Muscle of back (tissue), 13 donors: ENCODE data around the gene ANKRD13B. TPM values are rescaled to one million over a fixed set of nuclear protein-coding genes. Genes with fewer than 3 reads are reported as not detected.
"Not testable (repeated sequence)": the region's sequence is repeated elsewhere in the genome, so short reads cannot be mapped to it uniquely, and the experiment has no call there.

Experiments used
- DNase-seq, 3 donors: peaks; one replicate each; pipeline versions ENCODE4 v3.0.0 to v3.0.0-alpha.2; 2013
- long read RNA-seq, 9 donors: transcript quantifications; one replicate each; lab custom pipeline, GENCODE V29; 2026
- polyA plus RNA-seq, 10 donors: library from polyadenylated mRNA; unstranded; fragments of 120-200 nt; gene quantifications; one replicate each; pipeline ENCODE4 v1.2.1, GENCODE V29; 2013; ENCODE audit not compliant: insufficient read length in 10 of 10

The ANKRD13B gene
- polyA plus RNA-seq = 10 to 100 TPM in 8 of 10 donors, 1 to 10 TPM in 2; 8.2 to 15.8 (median 11.8) TPM
- long read RNA-seq, donor 1 = 0 reads
- long read RNA-seq, donor 2 = 0 reads
- long read RNA-seq, donor 3 = 0 reads
- long read RNA-seq, donor 4, partial matches to known transcripts = 14 of 14 reads
- long read RNA-seq, donor 4, other reads (novel, unspliced or antisense) = 0 of 14 reads
- long read RNA-seq, donor 5, partial matches to known transcripts = 0 of 2 reads
- long read RNA-seq, donor 5, other reads (novel, unspliced or antisense) = 0 of 2 reads
- long read RNA-seq, donor 6 = 0 reads
- long read RNA-seq, donor 7, partial matches to known transcripts = 0 of 1 reads
- long read RNA-seq, donor 7, other reads (novel, unspliced or antisense) = 0 of 1 reads
- long read RNA-seq, donor 8, partial matches to known transcripts = 0 of 1 reads
- long read RNA-seq, donor 8, other reads (novel, unspliced or antisense) = 0 of 1 reads
- long read RNA-seq, donor 9 = 0 reads

DNA sequence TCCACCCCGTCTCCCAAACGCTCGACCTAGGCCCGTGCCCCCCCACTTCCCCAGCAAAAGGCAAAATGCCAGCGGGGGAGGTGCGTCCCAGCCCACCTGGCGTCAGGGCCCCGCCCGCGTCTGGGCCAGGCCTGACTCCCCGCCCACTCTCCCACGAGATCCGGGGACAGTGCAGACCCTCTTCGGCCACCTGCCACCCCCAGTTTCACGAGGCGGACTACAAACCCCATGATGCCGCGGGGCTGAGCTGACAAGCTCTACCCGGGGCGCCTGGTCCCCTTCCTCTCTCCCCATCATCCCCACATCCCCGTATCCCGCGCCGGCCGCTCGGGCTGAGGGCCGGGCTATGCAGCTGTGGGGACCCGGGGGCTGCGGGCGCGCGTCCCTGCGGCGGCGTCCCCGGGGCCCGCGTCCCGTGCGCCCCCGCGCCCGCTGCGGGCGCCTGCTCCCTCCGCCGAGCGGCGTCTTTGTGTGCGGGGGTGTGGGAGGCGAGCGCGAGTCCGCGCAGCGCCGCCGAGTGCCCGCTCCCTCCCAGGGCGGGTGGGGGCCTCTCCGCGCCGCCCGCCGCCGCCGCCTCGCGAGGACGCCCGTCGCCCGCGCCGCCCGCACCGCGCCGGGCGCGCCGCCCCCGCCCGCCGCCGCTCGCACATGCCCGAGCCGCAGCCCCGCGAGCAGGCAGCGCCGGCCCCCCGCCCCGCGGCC lies at the start of gene ANKRD13B:
Gene ANKRD13B (plus strand): TSS at position 283 of the 702 bp plus-strand sequence. CDS start 490 bp downstream, outside the sequence.
- peak in 1 of 3 donors; percentile 73 for DNase-seq

- DNase-seq = no peak
Measured at GRCh38 chr17:29544066-29544465, 48.9 kb upstream of the ANKRD13B start.

DNA sequence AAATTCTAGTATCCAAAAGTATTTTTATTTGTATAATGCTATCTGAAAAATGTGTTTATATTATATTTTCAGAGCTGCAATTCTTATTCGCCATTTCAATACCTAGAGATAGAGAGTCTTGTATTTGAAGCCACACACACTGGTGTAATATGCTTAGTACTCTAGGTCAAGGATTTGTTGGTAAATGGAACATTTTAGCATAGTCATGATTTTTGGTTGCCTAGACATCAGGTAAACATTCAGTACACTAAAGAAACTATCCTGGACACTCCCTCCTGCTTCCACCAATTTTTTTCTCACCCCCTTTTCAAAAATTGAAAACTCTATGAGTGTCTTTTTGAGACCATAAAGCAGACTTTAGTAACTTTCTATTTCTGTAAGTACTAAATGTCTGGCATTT lies 46.8 kb upstream of the ANKRD13B start:
- no peak for DNase-seq

DNA sequence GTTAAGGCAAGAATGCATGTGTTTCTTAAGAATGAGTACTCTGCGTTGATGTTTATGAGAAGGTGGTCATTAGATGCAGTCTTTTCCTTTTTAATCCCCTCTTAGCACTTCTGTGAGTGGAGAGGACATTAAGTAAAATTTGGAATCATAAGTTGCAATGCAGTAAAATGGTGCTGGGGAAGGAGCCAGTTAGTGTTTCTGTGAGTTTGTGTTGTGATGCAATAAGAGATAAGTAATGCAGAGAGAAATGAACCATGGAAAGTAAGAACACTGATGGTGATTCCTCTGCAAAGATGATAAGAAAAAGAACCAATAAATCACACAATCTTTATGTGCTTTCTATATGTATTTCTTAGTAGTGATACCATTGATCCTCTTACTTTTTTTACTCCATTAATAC lies 46.1 kb upstream of the ANKRD13B start:
- DNase-seq = no peak

DNA sequence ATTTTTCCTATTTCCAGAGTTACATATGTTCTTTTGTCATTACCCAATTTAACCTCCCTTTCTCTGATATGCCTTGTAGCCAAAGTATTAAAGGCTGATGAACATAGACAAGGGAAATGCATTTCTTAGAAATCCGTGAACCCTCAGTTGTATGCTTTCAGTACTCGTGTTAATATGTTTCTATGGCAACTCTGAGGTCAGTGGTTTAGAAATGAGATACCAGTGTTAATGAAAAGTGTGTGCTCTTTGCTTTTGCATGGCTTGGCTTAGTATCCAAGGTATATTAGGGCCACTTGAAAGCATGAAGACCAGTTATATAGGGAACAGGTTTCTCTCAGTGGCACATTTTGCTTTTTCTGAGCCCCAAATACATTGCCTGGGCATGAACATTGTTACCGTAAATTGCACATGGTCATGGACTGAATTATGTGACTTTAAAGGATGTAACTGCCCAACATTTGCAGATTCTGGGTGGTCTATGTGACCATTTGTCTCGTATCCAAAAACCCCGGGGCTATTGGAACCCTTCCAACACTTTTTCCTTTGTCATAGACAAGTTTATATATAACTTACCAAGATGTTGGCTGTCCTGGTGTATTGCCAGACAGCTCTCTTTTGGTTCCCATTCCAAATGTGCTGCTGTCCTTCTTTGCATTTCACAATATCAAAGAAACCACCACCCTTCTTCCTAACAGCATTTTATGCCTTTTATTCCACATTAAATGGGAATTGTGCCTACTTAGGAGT lies 43.6 kb upstream of the ANKRD13B start:
- DNase-seq = peak in 1 of 3 donors; percentile 49

GRCh38 chr17:29555840-29556239 lies 37.1 kb upstream of the ANKRD13B start:
- DNase-seq = no peak

GRCh38 chr17:29557085-29557738 lies 35.7 kb upstream of the ANKRD13B start:
- DNase-seq = no peak

DNA sequence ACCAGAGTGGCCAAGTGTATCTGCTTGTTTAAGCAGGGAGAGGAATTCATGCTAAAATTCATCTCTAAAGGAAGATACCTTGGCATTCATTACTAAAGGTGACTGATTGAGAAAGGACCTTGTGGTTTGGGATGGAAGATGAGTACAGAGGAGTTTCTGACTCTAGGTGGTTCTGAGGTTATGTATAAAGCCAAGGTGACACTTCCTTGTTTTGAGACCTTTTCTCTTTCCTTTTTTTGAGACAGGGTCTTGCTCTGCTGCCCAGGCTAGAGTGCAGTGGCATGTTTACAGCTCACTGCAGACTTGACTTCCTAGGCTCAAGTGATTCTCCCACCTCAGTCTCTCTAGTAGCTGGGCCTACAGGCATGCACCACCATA lies 35.2 kb upstream of the ANKRD13B start:
- DNase-seq = no peak

DNA sequence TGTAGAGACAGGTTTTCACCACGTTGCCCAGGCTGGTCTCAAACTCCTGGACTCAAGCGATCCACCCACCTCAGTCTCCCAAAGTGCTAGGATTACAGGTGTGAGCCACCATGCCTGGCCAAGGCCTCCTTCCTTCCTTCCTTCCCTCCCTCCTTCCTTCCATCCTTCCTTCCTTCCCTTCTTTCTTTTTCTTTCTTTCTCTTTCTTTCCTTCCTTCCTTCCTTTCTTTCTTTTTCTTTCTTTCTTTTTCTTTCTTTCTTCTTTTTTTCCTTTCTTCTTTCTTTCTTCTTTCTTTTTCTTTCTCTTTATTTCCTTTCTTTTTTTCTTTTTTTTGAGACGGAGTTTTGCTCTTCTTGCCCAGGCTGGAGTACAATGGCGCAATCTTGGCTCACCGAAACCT lies 34.8 kb upstream of the ANKRD13B start:
- not testable (repeated sequence) for DNase-seq

GRCh38 chr17:29559640-29560039 lies 33.3 kb upstream of the ANKRD13B start:
- no peak for DNase-seq

DNA sequence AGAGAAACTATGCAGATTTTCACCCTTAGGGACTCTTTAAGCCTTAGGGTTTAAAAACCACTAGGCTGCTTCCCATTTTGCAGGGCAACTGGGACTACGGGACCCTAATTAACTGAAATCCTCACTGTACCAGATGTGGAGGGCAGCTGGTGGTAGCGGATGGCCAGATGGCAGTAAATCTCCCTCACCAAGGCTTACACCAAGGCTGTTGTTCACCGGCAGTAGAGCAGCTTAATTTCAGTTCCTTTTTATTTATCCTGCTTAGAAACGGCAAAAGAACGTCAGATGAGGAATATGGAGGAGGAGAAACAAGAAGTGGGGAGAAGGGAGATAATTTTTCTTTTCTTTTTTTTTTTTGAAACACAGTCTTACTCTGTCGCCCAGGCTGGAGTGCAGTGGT lies 32.6 kb upstream of the ANKRD13B start:
- DNase-seq = no peak

- no peak for DNase-seq
Measured at GRCh38 chr17:29561554-29562517, 31.1 kb upstream of the ANKRD13B start.

- no peak for DNase-seq
Measured at GRCh38 chr17:29562615-29563014, 30.3 kb upstream of the ANKRD13B start.

DNA sequence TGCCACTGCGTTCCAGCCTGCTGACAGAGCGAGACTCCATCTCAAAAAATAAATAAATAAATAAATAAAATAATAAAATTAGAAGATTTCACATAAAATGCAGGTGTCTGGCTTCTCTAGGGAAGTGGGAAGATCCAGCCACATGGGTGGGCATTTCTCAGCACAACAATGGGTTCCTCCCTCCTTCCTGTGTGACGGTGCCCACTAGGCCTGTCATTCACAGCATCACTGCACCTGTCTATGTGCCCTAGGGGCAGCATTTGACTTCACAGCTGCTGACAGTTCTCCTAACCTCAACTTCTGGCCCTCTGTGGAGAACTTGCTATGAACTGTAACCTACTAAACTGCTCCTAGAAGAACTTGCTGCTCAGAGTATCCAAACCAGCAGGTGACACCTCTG lies 29.1 kb upstream of the ANKRD13B start:
- no peak for DNase-seq

GRCh38 chr17:29565643-29566472 lies 27.1 kb upstream of the ANKRD13B start:
- DNase-seq = peak in 1 of 3 donors; percentile 49

DNA sequence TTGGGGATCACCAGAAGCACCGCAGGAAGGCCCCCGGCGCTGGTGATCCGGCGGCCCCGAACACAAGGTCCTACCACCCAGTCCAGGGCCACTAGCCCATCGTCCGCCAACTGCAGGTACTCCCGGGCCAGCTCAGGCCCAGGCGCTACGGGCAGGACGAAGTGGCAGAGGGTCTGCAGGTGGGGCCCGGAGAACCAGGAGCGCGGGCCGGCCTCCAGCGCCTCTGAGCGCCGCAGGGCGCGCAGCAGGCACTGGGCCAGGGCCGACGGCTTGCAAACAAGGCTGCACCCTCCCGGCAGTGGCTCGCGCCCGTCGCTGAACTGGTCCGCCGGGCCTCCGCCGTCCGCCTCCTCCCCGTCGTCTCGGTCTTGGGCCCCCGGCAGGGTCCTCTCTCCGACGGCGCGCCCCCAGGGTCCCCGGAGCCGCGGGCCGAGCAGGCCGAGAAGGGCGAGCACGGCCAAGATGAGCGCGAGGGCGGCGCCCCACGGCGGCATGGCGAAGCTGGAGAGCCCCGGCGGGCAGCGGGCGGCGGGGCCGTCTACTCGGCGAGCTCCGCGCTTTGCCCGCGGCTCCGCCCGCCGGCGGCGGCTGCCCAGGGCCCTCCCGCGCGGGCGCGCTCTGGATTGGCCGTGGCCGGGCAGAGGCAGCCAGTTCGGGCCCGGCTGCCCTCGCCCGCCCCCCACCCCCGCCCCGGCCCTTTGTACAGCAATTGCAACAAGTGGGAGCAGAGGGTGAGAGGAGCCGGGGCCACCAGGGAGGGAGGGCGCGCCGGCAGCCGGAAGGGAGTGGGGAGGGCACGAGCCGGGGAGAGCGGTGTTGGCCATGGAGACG lies 26.2 kb upstream of the ANKRD13B start, which contains the start of gene ABHD15:
Gene ABHD15 (minus strand): TSS at position 565 of the 831 bp plus-strand sequence. CDS start 71 bp downstream, at position 494.
- peak; percentile 36 to 77 (median 57) for DNase-seq

GRCh38 chr17:29567304-29567553 lies 25.7 kb upstream of the ANKRD13B start:
- DNase-seq = no peak

GRCh38 chr17:29567554-29568330 lies 25.2 kb upstream of the ANKRD13B start:
- DNase-seq = peak in 2 of 3 donors; percentile 50 to 76
